Measurements from ENCODE around the gene RAD51D. TPM values are rescaled to one million over a fixed set of nuclear protein-coding genes. Genes with fewer than 3 reads are reported as not detected.

The RAD51D gene
- polyA plus RNA-seq, 1 donor (not counting 4 experiments of a cell fraction or from before 2014, with no cell fraction given) = 4.9 TPM

GRCh38 chr17:35087731-35088355, 31.8 kb downstream of the RAD51D start:
- FAIRE-seq = no peak
- dilution Hi-C loops (cut with MboI; ENCODE audit: extremely low pct_ligation_motif_present, low sequenced_read_pairs) = no loop called here
- Histone ChIP-seq H4K20me1 (ENCODE audit: control insufficient read depth, extremely low read depth, insufficient read depth, low read length) (no peaks in the 10 kb centered on the region), H3K27me3 (ENCODE audit: control insufficient read depth, extremely low read depth, insufficient read depth, low read length) (no peaks in the 10 kb centered on the region), H2AFZ (ENCODE audit: control insufficient read depth, low read length) (peak overlapping the region; percentile 63), H3K9ac (ENCODE audit: control insufficient read depth, extremely low read depth, insufficient read depth, low read length) (peak overlapping the region; percentile 94), H3K9me1 (ENCODE audit: control insufficient read depth, extremely low read depth, insufficient read depth, low read length) (no peaks in the 10 kb centered on the region), H3K36me3 (ENCODE audit: control insufficient read depth in 2 of 2, extremely low read depth in 1 of 2, insufficient read depth in 2 of 2, low read length in 2 of 2) (no peaks in the 10 kb centered on the region), H3K27ac (ENCODE audit: control insufficient read depth, insufficient read depth, low read length) (peak overlapping the region; percentile 94), H3K79me2 (ENCODE audit: control insufficient read depth, insufficient read depth, low read length) (peaks cover 42% of the 10 kb centered on the region), H3K4me2 (ENCODE audit: control insufficient read depth, extremely low read depth, insufficient read depth, low read depth, low read length) (peak overlapping the region; percentile 97), H3K4me3 (ENCODE audit: control insufficient read depth in 2 of 3, extremely low read depth in 1 of 3, insufficient read depth in 2 of 3, low read depth in 1 of 3, low read length in 3 of 3) (peak overlapping the region; percentile 86 to 90 (median 89)), H3K9me3 (ENCODE audit: control insufficient read depth, low read depth, low read length) (no peaks in the 10 kb centered on the region), H3K4me1 (ENCODE audit: control insufficient read depth, extremely low read depth, insufficient read depth, low read length) (peaks cover 57% of the 10 kb centered on the region)
- TF ChIP-seq EZH2 (IDR thresholded peaks at IDR 0.05; ENCODE audit: low read length) (no peak), CTCF (optimal IDR thresholded peaks at IDR 0.05 in 1 of 3, IDR thresholded peaks at IDR 0.05 in 1 of 3, conservative IDR thresholded peaks at IDR 0.05 in 1 of 3; ENCODE audit: extremely low read depth in 1 of 3, insufficient read depth in 2 of 3, low read length in 3 of 3) (no peak)
- DNase-seq (ENCODE audit: low read depth, low spot score) = no peak

DNA sequence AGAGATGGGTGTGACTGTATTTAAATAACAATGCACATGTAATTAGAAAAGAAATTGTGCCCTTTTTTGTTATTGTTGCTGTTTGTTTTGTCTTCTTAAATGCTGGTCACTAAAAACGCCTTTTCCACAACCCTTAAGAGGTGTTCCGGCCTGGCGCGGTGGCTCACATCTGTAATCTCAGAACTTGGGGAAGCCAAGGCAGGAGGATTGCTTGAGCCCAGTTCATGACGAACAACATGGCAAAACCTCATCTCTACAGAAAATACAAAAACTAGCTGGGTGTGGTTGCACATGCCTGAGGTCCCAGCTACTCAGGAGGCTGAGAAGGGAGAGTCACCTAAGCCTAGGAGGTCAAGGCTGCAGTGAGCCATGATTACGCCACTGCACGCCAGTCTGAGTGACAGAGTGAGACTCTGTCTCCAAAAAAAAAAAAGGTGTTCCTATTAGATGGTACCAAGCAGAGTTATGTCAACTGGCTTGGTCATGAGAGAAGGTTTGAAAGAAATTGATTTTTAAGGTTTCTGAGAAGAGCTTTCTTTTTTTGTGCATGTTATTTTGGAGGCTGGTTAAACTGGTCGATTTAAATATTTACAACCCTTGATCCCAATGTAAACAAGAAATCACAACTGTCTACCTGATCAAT, 32.6 kb downstream of the RAD51D start:
- Histone ChIP-seq H3K27me3 (ENCODE audit: control insufficient read depth, extremely low read depth, insufficient read depth, low read length) (no peaks in the 10 kb centered on the region), H3K4me3 (ENCODE audit: control insufficient read depth in 2 of 3, extremely low read depth in 1 of 3, insufficient read depth in 2 of 3, low read depth in 1 of 3, low read length in 3 of 3) (peak overlapping the region; percentile 1 to 90 (median 86)), H3K9ac (ENCODE audit: control insufficient read depth, extremely low read depth, insufficient read depth, low read length) (peak overlapping the region; percentile 94), H3K9me1 (ENCODE audit: control insufficient read depth, extremely low read depth, insufficient read depth, low read length) (no peaks in the 10 kb centered on the region), H3K79me2 (ENCODE audit: control insufficient read depth, insufficient read depth, low read length) (peaks cover 42% of the 10 kb centered on the region), H3K4me1 (ENCODE audit: control insufficient read depth, extremely low read depth, insufficient read depth, low read length) (peaks cover 63% of the 10 kb centered on the region), H4K20me1 (ENCODE audit: control insufficient read depth, extremely low read depth, insufficient read depth, low read length) (no peaks in the 10 kb centered on the region), H3K4me2 (ENCODE audit: control insufficient read depth, extremely low read depth, insufficient read depth, low read depth, low read length) (peak overlapping the region; percentile 97), H3K9me3 (ENCODE audit: control insufficient read depth, low read depth, low read length) (no peaks in the 10 kb centered on the region), H3K36me3 (ENCODE audit: control insufficient read depth in 2 of 2, extremely low read depth in 1 of 2, insufficient read depth in 2 of 2, low read length in 2 of 2) (no peaks in the 10 kb centered on the region), H3K27ac (ENCODE audit: control insufficient read depth, insufficient read depth, low read length) (peak overlapping the region; percentile 94), H2AFZ (ENCODE audit: control insufficient read depth, low read length) (no peak overlapping the region)
- dilution Hi-C loops (cut with MboI; ENCODE audit: extremely low pct_ligation_motif_present, low sequenced_read_pairs) = no loop called here
- no peak for DNase-seq (ENCODE audit: low read depth, low spot score)
- TF ChIP-seq EZH2 (IDR thresholded peaks at IDR 0.05; ENCODE audit: low read length) = no peak
- TF ChIP-seq CTCF (optimal IDR thresholded peaks at IDR 0.05 in 1 of 3, IDR thresholded peaks at IDR 0.05 in 1 of 3, conservative IDR thresholded peaks at IDR 0.05 in 1 of 3; ENCODE audit: extremely low read depth in 1 of 3, insufficient read depth in 2 of 3, low read length in 3 of 3) = no peak
- no peak for FAIRE-seq

All from keratinocyte (primary cell).